ENCODE measurements around the gene ITPKB.
"Not testable (repeated sequence)": the region's sequence is repeated elsewhere in the genome, so short reads cannot be mapped to it uniquely, and the experiment has no call there.

Gene ITPKB

GRCh38 chr1:226648421-226648820 lies 90.7 kb downstream of the ITPKB start:
- no peak for DNase-seq
- in situ Hi-C loops (cut with HindIII; ENCODE audit: low pct_ligation_motif_present, low pct_unique_long_range_greater_than_20kb, low sequenced_read_pairs), result no loop called here

GRCh38 chr1:226647719-226648118 lies 91.4 kb downstream of the ITPKB start:
- no peak for DNase-seq
- in situ Hi-C loops (cut with HindIII; ENCODE audit: low pct_ligation_motif_present, low pct_unique_long_range_greater_than_20kb, low sequenced_read_pairs), result no loop called here

GRCh38 chr1:226646870-226647449 lies 92.1 kb downstream of the ITPKB start:
- DNase-seq, result no peak
- in situ Hi-C loops (cut with HindIII; ENCODE audit: low pct_ligation_motif_present, low pct_unique_long_range_greater_than_20kb, low sequenced_read_pairs), result no loop called here

GRCh38 chr1:226646026-226646869 lies 92.8 kb downstream of the ITPKB start:
- in situ Hi-C loops (cut with HindIII; ENCODE audit: low pct_ligation_motif_present, low pct_unique_long_range_greater_than_20kb, low sequenced_read_pairs), result no loop called here
- DNase-seq, result no peak

- in situ Hi-C loops (cut with HindIII; ENCODE audit: low pct_ligation_motif_present, low pct_unique_long_range_greater_than_20kb, low sequenced_read_pairs), result no loop called here
- no peak for DNase-seq
These were observed 93.7 kb downstream of the ITPKB start for GRCh38 chr1:226645279-226645976.

- DNase-seq, result no peak
These were observed 94.4 kb downstream of the ITPKB start for GRCh38 chr1:226644541-226645176.

GRCh38 chr1:226643611-226644540 lies 95.2 kb downstream of the ITPKB start:
- no peak for DNase-seq
- in situ Hi-C loops (cut with HindIII; ENCODE audit: low pct_ligation_motif_present, low pct_unique_long_range_greater_than_20kb, low sequenced_read_pairs), result no loop called here

More at GRCh38 chr1:226644541-226645176, 94.4 kb downstream of the ITPKB start:
- in situ Hi-C loops (cut with HindIII; ENCODE audit: low pct_ligation_motif_present, low pct_unique_long_range_greater_than_20kb, low sequenced_read_pairs), result no loop called here

GRCh38 chr1:226643177-226643576 lies 95.9 kb downstream of the ITPKB start:
- in situ Hi-C loops (cut with HindIII; ENCODE audit: low pct_ligation_motif_present, low pct_unique_long_range_greater_than_20kb, low sequenced_read_pairs), result no loop called here

GRCh38 chr1:226642421-226642820 lies 96.7 kb downstream of the ITPKB start:
- in situ Hi-C loops (cut with HindIII; ENCODE audit: low pct_ligation_motif_present, low pct_unique_long_range_greater_than_20kb, low sequenced_read_pairs), result no loop called here
- no peak for DNase-seq

More at GRCh38 chr1:226643177-226643576, 95.9 kb downstream of the ITPKB start:
- DNase-seq, result peak; percentile 21

GRCh38 chr1:226641671-226642231 lies 97.3 kb downstream of the ITPKB start:
- DNase-seq, result no peak
- in situ Hi-C loops (cut with HindIII; ENCODE audit: low pct_ligation_motif_present, low pct_unique_long_range_greater_than_20kb, low sequenced_read_pairs), result no loop called here

GRCh38 chr1:226640321-226641136 lies 98.6 kb downstream of the ITPKB start:
- in situ Hi-C loops (cut with HindIII; ENCODE audit: low pct_ligation_motif_present, low pct_unique_long_range_greater_than_20kb, low sequenced_read_pairs), result no loop called here
- DNase-seq, result no peak

- DNase-seq, result no peak
- in situ Hi-C loops (cut with HindIII; ENCODE audit: low pct_ligation_motif_present, low pct_unique_long_range_greater_than_20kb, low sequenced_read_pairs), result no loop called here
These were observed 99.4 kb downstream of the ITPKB start for GRCh38 chr1:226639631-226640061.

GRCh38 chr1:226639206-226639605 lies 99.9 kb downstream of the ITPKB start:
- DNase-seq; in situ Hi-C loops (cut with HindIII; ENCODE audit: low pct_ligation_motif_present, low pct_unique_long_range_greater_than_20kb, low sequenced_read_pairs): not testable (repeated sequence)

- no peak for DNase-seq
- in situ Hi-C loops (cut with HindIII; ENCODE audit: low pct_ligation_motif_present, low pct_unique_long_range_greater_than_20kb, low sequenced_read_pairs), result no loop called here
These were observed 100.5 kb downstream of the ITPKB start for GRCh38 chr1:226638608-226639007.

GRCh38 chr1:226638001-226638601 lies 101.0 kb downstream of the ITPKB start:
- in situ Hi-C loops (cut with HindIII; ENCODE audit: low pct_ligation_motif_present, low pct_unique_long_range_greater_than_20kb, low sequenced_read_pairs), result no loop called here
- DNase-seq, result no peak

GRCh38 chr1:226637147-226637935 lies 101.7 kb downstream of the ITPKB start:
- DNase-seq, result no peak
- in situ Hi-C loops (cut with HindIII; ENCODE audit: low pct_ligation_motif_present, low pct_unique_long_range_greater_than_20kb, low sequenced_read_pairs), result no loop called here
